Caco-2 (cell line): ENCODE results near the gene RTF2. TPM values are rescaled to one million over a fixed set of nuclear protein-coding genes. Genes with fewer than 3 reads are reported as not detected.
A peak's percentile ranks its signal among the peaks of the same experiment; 100 is the strongest.
"Not testable (repeated sequence)": the region's sequence is repeated elsewhere in the genome, so short reads cannot be mapped to it uniquely, and the experiment has no call there.

ENCODE experiments used
- BruUV-seq: library from RNA; stranded (reverse); fragments of 400-500 nt; replicated peaks from 2 replicates; lab custom pipeline; 2021; lab: Mats Ljungman, UMichigan
- CTCF ChIA-PET: fragments of 300-600 bp; sonication (Branson Sonifier 250); formaldehyde crosslinking; loops from one replicate; lab custom pipeline; 2022; ENCODE audit warnings: antibody characterized with exemption; lab: Charles Lee
- POLR2A ChIA-PET: fragments of 300-600 bp; sonication (Branson Sonifier 250); formaldehyde crosslinking; loops from one replicate; lab custom pipeline; 2022; ENCODE audit warnings: antibody characterized with exemption; lab: Charles Lee
- DNase-seq, 2 experiments: peaks; one replicate each; pipeline versions ENCODE4 v3.0.0 to v3.0.0-alpha.2; 2020 to 2022
- H3K27me3 ChIP-seq: replicated peaks from 2 replicates; pipeline ENCODE4 v1.6.0; 2011; ENCODE audit warnings: low read length; ENCODE audit not compliant: control insufficient read depth, insufficient read depth
- H3K36me3 ChIP-seq: 2 replicates; pipeline ENCODE4 v1.5.1; 2011; ENCODE audit warnings: low read length; ENCODE audit not compliant: control insufficient read depth, insufficient read depth
- H3K4me1 ChIP-seq: fragments of 250-450 bp; sonication (Bioruptor Pico); 2 replicates; pipeline ENCODE4 v1.5.1; 2020; ENCODE audit warnings: mild to moderate bottlenecking
- H3K4me3 ChIP-seq: 2 replicates; pipeline ENCODE4 v1.5.1; 2011; ENCODE audit warnings: low read depth, mild to moderate bottlenecking, control low read depth, low read length
- H3K9me3 ChIP-seq: fragments of 250-450 bp; sonication (Bioruptor Pico); 2 replicates; pipeline ENCODE4 v1.5.1; 2020; ENCODE audit warnings: mild to moderate bottlenecking, moderate library complexity
- H3K27ac Mint-ChIP-seq: one replicate; pipeline ENCODE4 v1.8.0; 2022; ENCODE audit warnings: mixed read lengths; ENCODE audit not compliant: unreplicated experiment
- H3K27me3 Mint-ChIP-seq: one replicate; pipeline ENCODE4 v1.8.0; 2022; ENCODE audit warnings: mixed read lengths; ENCODE audit not compliant: insufficient read depth, unreplicated experiment
- H3K36me3 Mint-ChIP-seq: one replicate; pipeline ENCODE4 v1.8.0; 2022; ENCODE audit warnings: mild to moderate bottlenecking, mixed read lengths; ENCODE audit not compliant: insufficient read depth, unreplicated experiment
- H3K4me1 Mint-ChIP-seq: one replicate; pipeline ENCODE4 v1.8.0; 2022; ENCODE audit warnings: low read depth, mixed read lengths; ENCODE audit not compliant: unreplicated experiment
- H3K4me3 Mint-ChIP-seq: one replicate; pipeline ENCODE4 v1.8.0; 2022; ENCODE audit warnings: mild to moderate bottlenecking, moderate library complexity, mixed read lengths; ENCODE audit not compliant: unreplicated experiment
- H3K9me3 Mint-ChIP-seq: one replicate; pipeline ENCODE4 v1.8.0; 2022; ENCODE audit warnings: mixed read lengths; ENCODE audit not compliant: unreplicated experiment
- CTCF ChIP-seq, 2 experiments: fragments of 200-600 bp in 1 of 2; IDR thresholded peaks; 1 replicate in 1 of 2; 2 replicates in 1 of 2; pipeline versions ENCODE4 v1.5.1 to v1.8.0; 2011 to 2022; ENCODE audit warnings: antibody characterized with exemption in 1 of 2, control low read depth in 1 of 2, inconsistent platforms in 1 of 2, low read depth in 1 of 2, low read length in 1 of 2, mild to moderate bottlenecking in 1 of 2, moderate library complexity in 1 of 2; ENCODE audit not compliant: insufficient read depth in 1 of 2, severe bottlenecking in 1 of 2, unreplicated experiment in 1 of 2
- intact Hi-C: fragments of 100-400 bp; cut with micrococcal nuclease; formaldehyde crosslinking; loops from one replicate; pipeline ENCODE4 v1.10.0; 2022; ENCODE audit not compliant: unreplicated experiment
- total RNA-seq: library from RNA; stranded (reverse); gene quantifications from 2 replicates; pipeline ENCODE4 v1.2.3, GENCODE V29; 2022

The RTF2 gene
- total RNA-seq, 1 experiment from 2014 or later, result 157 TPM

- no peak for DNase-seq
- peaks cover 21% of the 10 kb centered on the region for H3K4me1 Mint-ChIP-seq
- no peak overlapping the region for H3K4me3 Mint-ChIP-seq
- H3K27ac Mint-ChIP-seq, result no peak overlapping the region
- H3K27me3 Mint-ChIP-seq, result peaks cover 3% of the 10 kb centered on the region
- ChIA-PET POLR2A (no interaction called here), CTCF (no interaction called here)
- TF ChIP-seq CTCF (IDR thresholded peaks at IDR 0.05; ENCODE audit: insufficient read depth in 1 of 2, low read depth in 1 of 2, low read length in 1 of 2, severe bottlenecking in 1 of 2, unreplicated experiment in 1 of 2), result no peak
- intact Hi-C loops, result loop anchor here (10.0 kb wide), 1 partner anchor 282 kb away; no protein-coding TSS in a partner anchor
- peaks cover 12% of the 10 kb centered on the region for H3K9me3 Mint-ChIP-seq
- no peaks in the 10 kb centered on the region for H3K36me3 Mint-ChIP-seq
- Histone ChIP-seq H3K4me1 (peaks cover 20% of the 10 kb centered on the region), H3K36me3 (no peaks in the 10 kb centered on the region), H3K9me3 (no peaks in the 10 kb centered on the region), H3K27me3 (no peaks in the 10 kb centered on the region), H3K4me3 (no peak overlapping the region)
- BruUV-seq, result no TSS peak
Observed at GRCh38 chr20:56552911-56553629, 84.6 kb downstream of the RTF2 start.

GRCh38 chr20:56554869-56555268 lies 86.4 kb downstream of the RTF2 start:
- Histone ChIP-seq H3K4me3 (no peak overlapping the region), H3K36me3 (no peaks in the 10 kb centered on the region), H3K27me3 (no peaks in the 10 kb centered on the region), H3K9me3 (no peaks in the 10 kb centered on the region), H3K4me1 (peaks cover 20% of the 10 kb centered on the region)
- no peaks in the 10 kb centered on the region for H3K9me3 Mint-ChIP-seq
- H3K4me3 Mint-ChIP-seq, result no peak overlapping the region
- no peak for TF ChIP-seq CTCF (IDR thresholded peaks at IDR 0.05; ENCODE audit: insufficient read depth in 1 of 2, low read depth in 1 of 2, low read length in 1 of 2, severe bottlenecking in 1 of 2, unreplicated experiment in 1 of 2)
- ChIA-PET POLR2A (no interaction called here), CTCF (interaction anchor here (1.1 kb wide), 1 partner anchor 24 kb away, joined by 3 read pairs; no protein-coding TSS in a partner anchor)
- H3K4me1 Mint-ChIP-seq, result peaks cover 21% of the 10 kb centered on the region
- H3K27ac Mint-ChIP-seq, result no peak overlapping the region
- H3K36me3 Mint-ChIP-seq, result no peaks in the 10 kb centered on the region
- no TSS peak for BruUV-seq
- intact Hi-C loops, result loop anchor here (1.0 to 10.0 kb wide), 2 partner anchors 22 to 280 kb away; no protein-coding TSS in a partner anchor
- H3K27me3 Mint-ChIP-seq, result no peaks in the 10 kb centered on the region
- peak; percentile 35 to 55 for DNase-seq

- no peak for TF ChIP-seq CTCF (IDR thresholded peaks at IDR 0.05; ENCODE audit: insufficient read depth in 1 of 2, low read depth in 1 of 2, low read length in 1 of 2, severe bottlenecking in 1 of 2, unreplicated experiment in 1 of 2)
- Mint-ChIP-seq H3K27ac (no peak overlapping the region), H3K4me3 (no peak overlapping the region), H3K4me1 (peaks cover 8% of the 10 kb centered on the region), H3K27me3 (no peaks in the 10 kb centered on the region), H3K36me3 (no peaks in the 10 kb centered on the region), H3K9me3 (no peaks in the 10 kb centered on the region)
- no peak for DNase-seq
- CTCF ChIA-PET, result no interaction called here
- no TSS peak for BruUV-seq
- peaks cover 9% of the 10 kb centered on the region for H3K4me1 ChIP-seq
- no peak overlapping the region for H3K4me3 ChIP-seq
- no peaks in the 10 kb centered on the region for H3K36me3 ChIP-seq
- POLR2A ChIA-PET, result no interaction called here
- H3K9me3 ChIP-seq, result no peaks in the 10 kb centered on the region
- intact Hi-C loops, result loop anchor here (10.0 kb wide), 1 partner anchor 276 kb away; no protein-coding TSS in a partner anchor
- no peaks in the 10 kb centered on the region for H3K27me3 ChIP-seq
Observed at GRCh38 chr20:56558968-56559367, 90.5 kb downstream of the RTF2 start.

GRCh38 chr20:56564526-56564925 lies 96.1 kb downstream of the RTF2 start:
- DNase-seq, H3K4me3 Mint-ChIP-seq, H3K36me3 Mint-ChIP-seq, H3K9me3 Mint-ChIP-seq, CTCF ChIA-PET, H3K4me1 ChIP-seq, H3K9me3 ChIP-seq, H3K27me3 ChIP-seq, BruUV-seq, H3K36me3 ChIP-seq, H3K27ac Mint-ChIP-seq, H3K27me3 Mint-ChIP-seq, H3K4me3 ChIP-seq, intact Hi-C loops: not testable (repeated sequence)
- peaks cover 11% of the 10 kb centered on the region for H3K4me1 Mint-ChIP-seq
- POLR2A ChIA-PET, result interaction anchor here (0.9 kb wide), 1 partner anchor 15 kb away, joined by 3 read pairs; no protein-coding TSS in a partner anchor
